ENCODE measurements around the gene RNF135.
"Not testable (repeated sequence)": the region's sequence is repeated elsewhere in the genome, so short reads cannot be mapped to it uniquely, and the experiment has no call there.

Gene RNF135

DNA sequence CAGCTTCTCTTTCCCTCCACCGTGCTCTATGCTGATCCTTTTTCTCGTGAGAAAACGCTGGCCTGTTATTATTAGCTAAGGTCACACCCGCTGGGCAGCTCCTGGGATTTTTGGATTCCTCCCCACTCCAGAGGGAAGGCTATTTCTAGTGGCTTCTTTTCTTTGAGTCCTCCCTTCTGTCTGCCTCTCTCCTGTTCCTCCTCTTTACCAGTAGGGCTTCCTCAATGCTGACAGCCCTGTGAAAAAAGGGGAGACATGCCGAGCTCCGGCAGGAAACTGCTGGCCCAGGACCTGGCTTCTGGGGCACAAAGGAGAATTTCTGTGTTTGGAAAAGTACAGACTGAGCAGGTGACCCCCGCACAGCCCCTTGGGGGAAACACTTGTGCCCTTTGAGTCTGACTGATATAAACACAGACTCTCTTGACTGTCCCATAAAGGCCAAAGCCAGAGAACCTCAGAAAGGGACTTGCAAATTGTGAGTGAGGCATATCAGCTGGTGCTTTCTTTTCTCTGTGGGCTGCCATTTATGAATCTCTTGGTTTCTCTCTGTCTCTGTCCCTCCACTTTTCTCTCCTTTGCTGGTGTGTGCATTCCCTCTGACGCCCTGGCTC lies 14.0 kb upstream of the RNF135 start:
- no peak for DNase-seq

DNA sequence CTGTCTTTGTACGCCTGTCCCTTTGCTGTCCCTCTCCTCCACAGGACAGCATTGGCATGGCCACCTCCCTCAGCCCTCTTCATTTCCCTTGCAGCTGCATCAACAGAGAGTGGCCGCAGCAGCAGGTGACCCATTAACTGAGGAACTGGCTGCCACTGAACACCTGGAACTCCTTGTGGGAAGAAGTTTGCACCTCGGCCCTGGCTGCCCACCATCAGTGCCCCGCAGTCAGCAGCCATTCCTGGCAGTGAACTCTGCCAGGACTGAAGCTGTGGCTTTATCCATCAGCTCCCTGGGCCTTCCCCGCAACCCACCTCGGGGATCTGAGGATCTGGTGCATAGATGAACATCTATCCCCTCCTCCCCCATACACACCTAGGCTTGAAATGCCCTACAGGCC lies 13.1 kb upstream of the RNF135 start:
- no peak for DNase-seq

DNA sequence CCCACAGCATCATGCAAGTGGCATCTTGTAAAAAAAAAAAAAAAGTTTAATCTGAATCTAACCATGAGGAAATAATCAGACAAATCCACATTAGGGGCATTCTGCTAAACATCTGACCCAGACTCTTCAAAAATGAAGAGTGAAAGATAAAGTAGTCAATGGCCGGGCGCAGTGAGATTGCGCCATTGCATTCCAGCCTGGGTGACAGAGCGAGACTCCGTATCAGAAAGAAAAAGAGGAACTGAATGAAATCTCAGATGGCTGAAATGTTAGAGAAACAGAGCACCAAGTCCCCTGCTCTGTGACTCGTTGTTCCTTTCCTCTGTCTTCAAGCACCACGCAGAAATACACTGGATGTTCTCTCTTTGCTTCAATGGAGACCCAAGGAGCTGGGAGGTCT lies 12.7 kb upstream of the RNF135 start:
- DNase-seq, result no peak

DNA sequence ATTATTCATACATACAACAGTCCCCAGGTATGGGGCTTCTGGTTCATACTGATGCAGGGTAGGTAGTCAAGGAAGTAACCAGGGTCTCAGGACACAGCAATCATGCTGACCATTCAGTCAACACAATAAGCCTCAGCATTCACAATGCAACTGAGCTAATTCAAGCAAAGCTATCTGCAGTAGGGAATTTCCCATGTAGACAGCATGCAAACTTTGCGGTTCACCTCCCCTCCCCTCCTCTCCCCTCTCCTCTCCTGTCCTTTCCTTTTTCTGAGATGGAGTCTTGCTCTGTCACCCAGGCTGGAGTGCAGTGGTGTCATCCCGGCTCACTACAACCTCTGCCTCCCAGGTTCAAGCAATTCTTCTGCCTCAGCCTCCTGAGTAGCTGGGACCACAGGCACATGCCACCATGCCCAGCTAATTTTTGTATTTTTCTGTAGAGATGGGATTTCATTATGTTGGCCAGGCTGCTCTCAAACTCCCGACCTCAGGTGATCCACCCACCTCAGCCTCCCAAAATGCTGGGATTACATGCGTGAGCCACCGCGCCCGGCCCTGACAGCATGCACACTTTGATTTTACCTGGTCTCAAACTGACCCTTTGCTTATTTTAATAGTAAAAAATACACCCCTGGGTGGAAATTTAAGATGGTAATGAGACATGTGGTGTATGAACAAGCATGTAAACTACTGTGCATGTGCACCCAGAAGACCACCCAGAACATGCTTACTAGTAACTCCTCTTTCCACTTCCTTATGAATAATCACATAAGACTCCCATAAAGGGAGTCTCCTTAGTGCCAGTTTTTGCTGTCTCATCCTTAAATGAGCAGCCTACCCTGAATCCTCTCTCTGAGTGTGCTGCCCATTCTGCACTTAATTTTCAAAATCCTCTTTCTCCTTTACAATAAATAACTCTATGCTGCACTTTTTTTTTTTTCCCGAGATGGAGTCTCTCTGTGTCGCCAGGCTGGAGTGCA lies 9.3 kb upstream of the RNF135 start:
- DNase-seq, result no peak

DNA sequence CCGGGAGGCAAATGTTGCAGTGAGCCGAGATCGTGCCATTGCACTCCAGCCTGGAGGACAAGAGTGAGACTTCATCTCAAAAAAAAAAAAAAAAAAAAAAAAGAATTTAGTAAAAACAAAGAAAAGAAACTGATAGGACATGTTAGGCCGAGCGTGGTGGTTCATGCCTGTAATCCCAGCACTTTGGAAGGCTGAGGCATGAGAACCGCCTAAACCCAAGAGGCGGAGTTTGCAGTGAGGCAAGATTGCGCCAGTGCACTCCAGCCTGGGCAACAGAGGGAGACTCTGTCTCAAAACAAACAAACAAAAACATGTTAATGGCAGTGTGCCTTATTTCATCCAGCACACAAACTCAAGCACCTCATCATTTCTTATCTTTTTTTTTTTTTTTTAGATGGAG lies 6.5 kb upstream of the RNF135 start:
- DNase-seq, result not testable (repeated sequence)

DNA sequence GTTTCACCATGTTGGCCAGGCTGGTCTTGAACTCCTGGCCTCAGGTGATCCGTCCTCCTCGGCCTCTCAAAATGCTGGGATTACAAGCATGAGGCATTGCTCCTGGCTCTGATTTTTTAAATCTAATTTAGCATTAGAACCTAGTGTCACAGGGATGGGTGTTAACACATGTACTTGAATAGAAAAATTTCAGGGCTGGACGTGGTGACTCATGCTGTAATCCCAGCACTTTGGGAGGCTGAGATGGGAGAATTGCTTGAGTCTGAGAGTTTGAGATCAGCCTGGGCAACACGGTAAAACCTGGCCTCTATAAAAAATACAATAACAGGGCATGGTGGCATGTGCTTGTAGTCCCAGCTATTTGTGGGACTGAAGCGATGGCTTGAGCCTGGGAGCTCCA lies 6.0 kb upstream of the RNF135 start:
- no peak for DNase-seq

DNA sequence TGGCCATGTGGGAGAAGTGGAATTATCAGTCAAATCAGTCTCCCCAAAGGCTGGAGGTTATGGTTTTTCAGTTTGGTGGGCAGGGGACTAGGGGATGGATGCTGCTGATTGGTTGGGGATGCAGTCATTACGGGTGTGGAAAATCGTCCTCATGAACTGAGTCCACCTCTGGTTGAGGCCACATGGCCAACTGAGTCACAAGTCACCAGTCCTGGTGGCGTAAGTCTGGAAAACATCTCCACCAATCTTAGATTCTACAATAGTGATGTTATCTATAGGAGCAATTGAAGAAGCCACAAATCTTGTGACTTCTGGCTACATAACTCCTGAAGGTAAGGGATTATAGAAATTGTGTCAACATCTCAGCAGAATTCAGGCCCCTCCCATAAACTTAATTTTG lies 5.2 kb upstream of the RNF135 start:
- no peak for DNase-seq

DNA sequence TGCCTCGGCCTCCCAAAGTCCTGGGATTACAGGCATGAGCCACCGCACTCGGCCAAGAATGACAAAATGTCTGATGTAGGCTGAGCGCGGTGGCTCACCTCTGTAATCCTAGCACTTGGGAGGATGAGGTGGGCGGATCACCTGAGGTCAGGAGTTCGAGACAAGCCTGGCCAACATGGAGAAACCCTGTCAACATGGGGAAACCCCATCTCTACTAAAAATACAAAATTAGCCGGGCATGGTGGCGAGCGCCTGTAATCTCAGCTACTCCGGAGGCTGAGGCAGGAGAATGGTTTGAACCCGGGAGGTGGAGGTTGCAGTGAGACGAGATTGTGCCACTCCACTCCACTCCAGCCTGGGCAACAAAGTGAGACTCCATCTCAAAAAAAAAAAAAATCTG lies 2.9 kb upstream of the RNF135 start:
- DNase-seq, result not testable (repeated sequence)

DNA sequence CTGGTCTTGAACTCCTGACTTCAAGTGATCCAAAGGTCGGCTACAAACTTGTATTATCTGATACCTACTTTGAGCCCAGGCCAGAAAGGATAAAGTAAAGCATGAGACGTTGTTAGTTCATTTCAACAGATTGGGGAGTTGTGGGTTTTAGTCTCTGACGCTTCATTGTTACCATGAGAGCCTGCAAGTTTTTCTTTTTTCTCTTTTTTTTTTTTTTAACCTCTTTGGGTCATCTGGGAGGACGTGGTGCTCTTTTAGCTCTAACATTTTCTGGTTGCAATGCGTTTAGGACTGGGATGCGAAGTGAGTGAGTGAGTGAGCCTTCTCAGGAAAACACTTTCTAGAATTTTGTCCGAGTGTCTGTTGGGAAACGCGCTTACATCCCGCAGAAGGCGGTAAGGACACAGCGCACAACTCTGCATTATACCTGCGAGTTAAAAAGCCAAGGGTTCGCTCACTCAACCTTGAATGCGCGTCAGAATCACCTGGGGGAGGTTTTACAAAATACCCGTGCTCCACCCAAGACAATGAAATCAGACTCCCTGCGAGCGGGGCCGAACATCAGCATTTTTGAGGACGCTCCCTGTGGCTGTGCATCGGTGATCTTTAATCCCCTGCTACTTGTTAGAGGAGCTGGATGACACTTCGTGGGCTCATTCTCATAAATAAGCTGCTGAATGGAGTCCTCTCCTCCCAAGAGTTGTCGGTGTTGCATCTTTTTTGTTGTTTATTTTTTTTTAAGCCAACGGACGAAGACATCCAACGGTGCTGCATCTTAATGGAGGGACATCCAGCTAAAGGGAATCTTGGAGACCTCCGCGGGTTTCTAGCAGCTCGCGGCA lies 629 bp upstream of the RNF135 start:
- DNase-seq, result peak; percentile 62

DNA sequence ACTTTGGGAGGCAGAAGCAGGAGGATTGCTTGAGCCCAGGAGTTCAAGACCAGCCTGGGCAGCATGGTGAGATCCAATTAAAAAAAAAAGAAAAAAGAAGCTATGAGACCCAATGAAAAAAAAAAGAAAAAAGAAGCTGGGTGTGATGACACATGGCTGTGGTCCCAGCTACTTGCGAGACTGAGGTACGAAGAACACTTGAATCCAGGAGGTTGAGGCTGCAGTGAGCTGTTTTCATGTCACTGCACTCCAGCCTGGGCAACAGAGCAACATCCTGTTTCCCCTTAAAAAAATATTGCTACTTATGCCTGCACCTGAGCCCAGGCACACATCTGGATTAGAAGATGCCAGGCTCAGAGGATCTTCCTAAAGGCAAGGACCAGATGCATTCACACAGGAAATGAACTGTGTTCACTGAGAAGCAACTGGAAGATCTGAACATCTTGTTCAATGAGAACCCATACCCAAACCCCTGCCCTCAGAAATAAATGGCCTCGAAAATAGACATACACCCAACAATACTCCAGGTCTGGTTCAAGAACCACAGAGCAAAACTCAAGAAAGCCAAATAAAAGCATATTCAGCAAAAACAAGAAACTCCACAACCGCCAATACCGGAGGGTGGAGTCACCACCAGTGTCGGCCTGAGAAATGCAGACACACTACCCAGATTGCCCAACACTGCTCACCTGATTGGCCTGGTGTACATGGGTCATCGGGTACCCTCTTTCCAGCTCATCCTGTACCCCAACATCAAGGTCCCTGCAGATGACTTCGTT lies 4.4 kb downstream of the RNF135 start:
- DNase-seq, result no peak

DNA sequence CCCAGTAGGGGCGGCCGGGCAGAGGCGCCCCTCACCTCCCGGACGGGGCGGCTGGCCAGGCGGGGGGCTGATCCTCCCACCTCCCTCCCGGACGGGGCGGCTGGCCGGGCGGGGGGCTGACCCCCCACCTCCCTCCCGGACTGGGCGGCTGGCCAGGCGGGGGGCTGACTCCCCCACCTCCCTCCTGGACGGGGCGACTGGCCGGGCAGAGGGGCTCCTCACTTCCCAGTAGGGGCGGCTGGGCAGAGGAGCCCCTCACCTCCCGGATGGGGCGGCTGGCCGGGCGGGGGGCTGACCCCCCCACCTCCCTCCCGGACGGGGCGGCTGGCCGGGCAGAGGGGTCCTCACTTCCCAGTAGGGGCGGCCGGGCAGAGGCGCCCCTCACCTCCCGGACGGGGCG lies 9.1 kb downstream of the RNF135 start:
- not testable (repeated sequence) for DNase-seq

DNA sequence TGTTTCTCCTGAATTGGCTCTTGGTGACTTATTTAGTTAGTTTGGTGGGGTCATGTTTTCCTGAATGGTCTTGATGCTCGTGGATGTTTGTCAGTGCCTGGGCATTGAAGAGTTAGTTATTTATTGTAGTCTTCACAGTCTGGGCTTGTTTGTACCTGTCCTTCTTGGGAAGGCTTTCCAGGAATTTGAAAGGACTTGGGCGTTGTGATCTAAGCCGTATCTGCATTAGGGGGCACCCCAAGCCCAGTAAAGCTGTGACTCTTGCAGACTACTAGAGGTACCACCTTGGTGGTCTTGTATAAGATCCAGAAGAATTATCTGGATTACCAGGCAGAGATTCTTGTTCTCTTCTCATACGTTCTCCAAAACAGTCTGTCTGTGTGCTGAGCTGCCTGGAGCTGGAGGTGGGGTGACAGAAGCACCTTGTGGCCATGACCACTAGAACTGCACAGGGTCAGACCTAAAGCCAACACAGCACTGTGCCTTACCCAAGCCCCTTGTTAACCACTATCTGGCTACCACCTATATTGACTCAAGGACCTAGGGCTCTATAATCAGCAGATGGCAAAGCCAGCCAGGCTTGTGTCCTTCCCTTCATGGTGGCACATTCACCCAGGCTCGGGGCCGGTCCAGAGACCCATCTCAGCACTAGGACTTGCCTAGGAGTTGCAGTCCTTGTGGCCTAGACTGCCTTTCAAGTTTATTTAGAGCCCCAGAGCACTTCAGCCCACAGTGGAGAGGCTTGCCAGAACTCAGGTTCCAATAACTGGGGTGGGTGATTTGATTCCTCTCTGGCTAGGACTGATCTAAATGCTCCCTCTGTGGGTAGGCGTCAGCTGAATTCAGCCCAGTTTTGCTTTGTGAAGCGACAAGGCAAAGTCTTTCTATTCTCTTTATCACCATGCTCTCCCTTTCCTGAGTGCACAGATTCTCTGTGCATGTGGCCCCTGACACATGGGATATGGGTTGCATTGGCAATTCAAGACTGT lies 11.0 kb downstream of the RNF135 start:
- DNase-seq, result no peak

DNA sequence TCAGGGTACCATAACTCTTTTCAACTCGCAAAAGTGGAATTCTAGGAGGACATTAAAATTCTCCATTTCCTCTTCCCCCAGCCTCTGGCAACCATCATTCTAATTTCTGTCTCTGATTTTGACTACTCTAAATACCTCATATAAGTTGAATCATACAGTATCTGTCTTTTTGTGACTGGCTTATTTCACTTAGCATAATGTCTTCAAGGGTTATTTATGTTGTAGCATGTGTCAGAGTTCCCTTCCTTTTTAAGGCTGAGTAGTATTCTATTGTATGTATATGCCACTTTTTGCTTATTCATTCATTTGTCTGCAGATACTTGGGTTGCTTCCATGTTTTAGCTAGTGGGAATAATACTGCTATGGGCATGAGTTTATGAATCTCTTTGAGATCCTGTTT lies 12.0 kb downstream of the RNF135 start:
- no peak for DNase-seq

DNA sequence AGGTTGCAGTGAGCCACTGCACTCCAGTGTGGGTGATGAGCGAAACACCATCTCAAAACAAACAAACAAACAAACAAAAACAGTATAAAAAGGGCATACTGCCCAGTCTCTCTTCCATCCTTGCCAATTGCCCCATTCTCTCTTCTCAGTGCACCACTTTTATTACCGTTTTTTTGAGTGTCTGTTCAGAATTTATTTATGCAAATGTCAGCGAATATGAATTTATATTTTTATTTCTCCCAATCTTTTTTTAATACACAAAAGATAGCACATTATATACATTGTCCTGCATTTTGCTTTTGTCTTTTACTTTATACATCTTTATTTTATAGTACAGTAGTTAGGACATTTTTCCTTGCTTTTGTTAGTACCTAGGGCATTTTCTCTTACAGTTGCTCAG lies 19.6 kb downstream of the RNF135 start:
- no peak for DNase-seq

DNA sequence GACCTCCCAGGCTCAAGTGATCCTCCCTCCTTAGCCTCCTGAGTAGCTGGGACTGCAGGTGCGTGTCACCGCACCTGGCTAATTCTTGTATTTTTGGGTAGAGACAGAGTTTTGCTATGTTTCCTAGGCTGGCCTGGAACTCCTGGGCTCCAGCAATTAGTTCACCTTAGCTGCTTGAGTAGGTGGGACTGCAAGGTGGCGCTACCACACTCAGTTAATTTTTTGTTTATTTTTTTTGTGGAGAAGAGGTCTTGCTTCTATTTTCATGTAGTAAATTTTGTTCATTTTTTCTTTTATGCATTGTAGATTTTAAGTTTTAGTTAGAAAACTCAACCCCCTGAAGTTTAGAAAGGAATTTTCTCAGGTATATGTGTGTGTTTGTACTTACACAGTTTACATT lies 21.7 kb downstream of the RNF135 start:
- DNase-seq, result no peak

DNA sequence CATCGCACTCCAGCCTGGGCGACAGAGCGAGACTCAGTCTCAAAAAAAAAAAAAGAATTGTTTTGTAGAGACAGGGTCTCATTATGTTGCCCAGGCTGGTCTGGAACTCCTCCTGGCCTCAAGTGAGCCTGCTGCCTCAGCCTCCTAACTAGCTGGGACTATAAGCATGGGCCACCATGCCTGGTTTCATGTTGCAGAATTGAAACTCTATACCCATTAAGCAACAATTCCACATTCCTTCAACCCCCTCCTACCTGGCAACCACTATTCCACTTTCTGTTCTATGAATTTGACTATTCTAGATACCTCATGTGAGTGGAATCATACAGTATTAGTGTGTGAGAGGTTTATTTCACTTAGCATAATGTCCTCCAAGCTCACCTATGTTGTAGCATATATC lies 24.5 kb downstream of the RNF135 start:
- peak; percentile 14 for DNase-seq

DNA sequence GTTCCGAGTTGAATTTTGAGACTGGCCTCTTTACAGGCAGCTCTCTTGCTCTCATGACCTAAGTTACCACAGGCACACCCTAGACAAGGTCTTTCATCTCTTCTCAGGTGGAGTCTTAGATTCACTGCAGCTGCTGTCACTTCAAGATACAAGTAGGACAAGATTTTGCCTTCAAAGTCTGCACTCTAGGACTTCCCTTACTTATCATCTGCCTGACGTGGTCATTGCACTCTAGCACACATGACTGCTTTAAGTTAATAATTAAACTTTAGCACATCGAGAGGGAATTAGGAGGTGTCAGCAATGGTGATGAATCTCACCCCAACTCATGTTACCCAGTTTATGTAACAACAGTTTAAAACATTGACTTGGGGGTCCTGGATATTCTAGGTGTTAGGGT lies 25.6 kb downstream of the RNF135 start:
- DNase-seq, result no peak

DNA sequence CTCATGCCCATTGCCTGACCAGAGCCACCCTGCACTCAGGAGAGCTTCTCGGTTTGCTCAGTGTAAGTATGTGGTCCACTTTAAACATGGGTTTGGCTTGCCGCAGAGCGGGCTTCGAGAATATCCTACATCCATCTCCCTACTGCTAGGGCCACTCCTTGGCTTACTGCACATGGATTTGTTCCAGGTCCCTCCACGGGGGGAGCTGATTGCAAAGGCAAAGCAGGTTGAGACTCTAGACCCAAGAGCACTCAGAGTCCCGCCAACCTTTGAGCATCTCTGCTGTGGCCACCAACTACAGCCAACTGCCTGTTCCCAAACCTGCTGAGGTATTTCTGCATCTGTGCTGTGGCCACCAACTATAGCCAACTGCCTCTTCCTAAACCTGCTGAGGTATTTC lies 26.4 kb downstream of the RNF135 start:
- DNase-seq, result no peak

DNA sequence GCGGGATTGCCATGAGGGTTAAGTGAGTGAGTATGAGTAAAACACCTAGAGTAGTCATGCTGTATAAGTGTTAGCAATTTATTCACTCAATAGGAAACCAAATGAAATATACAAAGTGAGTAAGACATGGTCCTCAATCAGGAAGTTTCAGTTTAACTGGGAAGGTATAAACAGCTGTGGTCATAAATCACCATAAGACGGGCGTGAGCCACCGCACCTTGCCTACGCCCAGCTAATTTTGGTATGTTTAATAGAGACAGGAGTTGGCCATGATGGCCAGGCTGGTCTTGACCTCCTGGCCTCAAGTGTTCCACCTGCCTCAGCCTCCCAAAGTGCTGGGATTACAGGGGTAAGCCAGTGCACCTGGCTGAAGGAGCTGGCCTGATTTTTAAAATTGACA lies 27.0 kb downstream of the RNF135 start:
- no peak for DNase-seq

DNA sequence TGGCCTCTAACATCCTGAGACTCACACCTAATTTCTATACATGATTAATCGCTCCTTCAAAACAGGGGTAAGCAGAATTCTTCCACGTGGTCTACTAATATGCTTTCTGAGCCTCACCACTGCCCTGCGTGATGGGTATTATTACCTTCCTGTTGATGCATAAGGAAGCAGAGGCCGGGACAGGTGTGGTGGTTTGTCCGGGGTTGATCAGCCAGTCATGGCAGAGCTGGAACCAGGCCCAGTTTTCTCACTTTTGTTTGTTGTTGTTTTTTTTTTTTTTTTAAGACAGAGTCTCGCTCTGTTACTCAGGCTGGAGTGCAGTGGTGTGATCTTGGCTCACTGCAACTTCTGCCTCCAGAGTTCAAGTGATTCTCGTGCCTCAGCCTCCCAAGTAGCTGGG lies 31.2 kb downstream of the RNF135 start:
- DNase-seq, result peak; percentile 19

DNA sequence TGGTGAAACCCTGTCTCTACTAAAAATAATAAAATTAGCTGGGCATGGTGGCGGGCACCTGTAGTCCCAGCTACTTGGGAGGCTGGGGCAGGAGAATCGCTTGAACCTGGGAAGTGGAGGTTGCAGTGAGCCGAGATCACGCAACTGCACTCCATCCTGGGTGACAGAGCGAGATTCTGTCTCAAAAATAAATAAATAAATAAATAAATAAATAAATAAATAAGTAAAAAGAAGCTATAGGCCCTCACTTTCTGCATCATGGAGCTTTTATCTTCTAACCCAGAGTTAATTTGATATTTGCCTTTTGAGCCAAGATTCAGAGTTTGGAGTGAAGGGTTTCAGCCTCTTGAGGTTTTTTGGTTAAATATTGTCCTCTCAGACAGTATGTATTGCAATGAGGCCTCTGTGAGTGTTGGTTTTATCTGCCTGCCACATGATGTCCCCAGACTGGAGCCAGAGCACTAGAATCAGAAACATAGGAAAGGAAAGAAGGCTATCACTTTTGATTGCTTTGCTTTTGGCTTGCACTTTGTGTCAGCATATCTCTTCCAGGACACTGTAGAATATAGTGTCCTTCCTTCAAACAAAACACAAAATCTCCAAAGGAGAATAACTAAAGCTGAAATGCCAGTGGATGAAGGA lies 32.5 kb downstream of the RNF135 start:
- no peak for DNase-seq
